Trophoblast cell (in vitro differentiated cells and primary cell): Measurements from ENCODE around the gene MAP1LC3B2.

Experiments
- DNase-seq, 2 donors: peaks; one replicate each; pipeline ENCODE4 v3.0.0-alpha.2; 2016
- H2AFZ ChIP-seq: 2 replicates; pipeline ENCODE4 v1.6.1; 2013; ENCODE audit warnings: low read length, moderate library complexity, mild to moderate bottlenecking; ENCODE audit not compliant: insufficient read depth, poor library complexity
- H2AK5ac ChIP-seq: 2 replicates; pipeline ENCODE4 v1.6.1; 2013; ENCODE audit warnings: mild to moderate bottlenecking, low read length
- H2BK120ac ChIP-seq: 2 replicates; pipeline ENCODE4 v1.6.1; 2013; ENCODE audit warnings: low read length, mild to moderate bottlenecking, moderate library complexity; ENCODE audit not compliant: insufficient read depth, poor library complexity
- H2BK12ac ChIP-seq: 2 replicates; pipeline ENCODE4 v1.6.1; 2013; ENCODE audit warnings: mild to moderate bottlenecking, low read length, moderate library complexity
- H2BK5ac ChIP-seq: 2 replicates; pipeline ENCODE4 v1.6.1; 2013; ENCODE audit warnings: low read length, low read depth, moderate library complexity, mild to moderate bottlenecking; ENCODE audit not compliant: poor library complexity
- H3K14ac ChIP-seq: 2 replicates; pipeline ENCODE4 v1.6.1; 2013; ENCODE audit warnings: mild to moderate bottlenecking, low read length
- H3K18ac ChIP-seq: 2 replicates; pipeline ENCODE4 v1.6.1; 2013; ENCODE audit warnings: mild to moderate bottlenecking, low read length
- H3K23ac ChIP-seq: 2 replicates; pipeline ENCODE4 v1.6.1; 2013; ENCODE audit warnings: low read length
- H3K27ac ChIP-seq: 2 replicates; pipeline ENCODE4 v1.5.1; 2013; ENCODE audit warnings: low read depth, mild to moderate bottlenecking, inconsistent platforms, low read length, moderate library complexity
- H3K27me3 ChIP-seq: 2 replicates; pipeline ENCODE4 v1.6.1; 2013; ENCODE audit warnings: inconsistent platforms, mild to moderate bottlenecking, low read length, moderate library complexity; ENCODE audit not compliant: insufficient read depth
- H3K36me3 ChIP-seq, 2 experiments: 1 replicate in 1 of 2; 2 replicates in 1 of 2; pipeline ENCODE4 v1.6.1; 2013; ENCODE audit warnings: low read length in 2 of 2, mild to moderate bottlenecking in 2 of 2, moderate library complexity in 1 of 2; ENCODE audit not compliant: insufficient read depth in 2 of 2, control insufficient read depth in 1 of 2
- H3K4ac ChIP-seq: 2 replicates; pipeline ENCODE4 v1.6.1; 2013; ENCODE audit warnings: low read depth, mild to moderate bottlenecking, low read length, moderate library complexity
- H3K4me1 ChIP-seq, 2 experiments: 1 replicate in 1 of 2; 2 replicates in 1 of 2; pipeline ENCODE4 v1.6.1; 2013; ENCODE audit warnings: low read length in 2 of 2, mild to moderate bottlenecking in 2 of 2, moderate library complexity in 1 of 2; ENCODE audit not compliant: insufficient read depth in 2 of 2, control insufficient read depth in 1 of 2
- H3K4me2 ChIP-seq: 2 replicates; pipeline ENCODE4 v1.6.1; 2013; ENCODE audit warnings: inconsistent platforms, mild to moderate bottlenecking, low read length, moderate library complexity
- H3K4me3 ChIP-seq: 2 replicates; pipeline ENCODE4 v1.5.1; 2013; ENCODE audit warnings: mild to moderate bottlenecking, low read depth, low read length, inconsistent platforms
- H3K79me1 ChIP-seq: one replicate; pipeline ENCODE4 v1.6.1; 2013; ENCODE audit warnings: low read length
- H3K79me2 ChIP-seq: 2 replicates; pipeline ENCODE4 v1.6.1; 2013; ENCODE audit warnings: low read length, mild to moderate bottlenecking; ENCODE audit not compliant: control insufficient read depth, insufficient read depth, poor library complexity
- H3K9ac ChIP-seq: 2 replicates; pipeline ENCODE4 v1.6.1; 2013; ENCODE audit warnings: mild to moderate bottlenecking, low read length
- H3K9me3 ChIP-seq: 2 replicates; pipeline ENCODE4 v1.6.1; 2013; ENCODE audit warnings: low read depth, mild to moderate bottlenecking, control low read depth, inconsistent platforms, low read length; ENCODE audit not compliant: insufficient read depth
- H4K12ac ChIP-seq: 2 replicates; pipeline ENCODE4 v1.6.1; 2013; ENCODE audit warnings: low read depth, mild to moderate bottlenecking, low read length, moderate library complexity
- H4K8ac ChIP-seq: 2 replicates; pipeline ENCODE4 v1.6.1; 2013; ENCODE audit warnings: low read depth, mild to moderate bottlenecking, low read length, moderate library complexity
- H4K91ac ChIP-seq: one replicate; pipeline ENCODE4 v1.6.1; 2013; ENCODE audit warnings: low read depth, mild to moderate bottlenecking, low read length, moderate library complexity
- WGBS: extraction: QIAGEN DNeasy Blood & Tissue Kit; methylation state at CpG from one replicate; pipeline ENCODE4 v1.1.7; 2013; ENCODE audit warnings: missing lambda C conversion rate; ENCODE audit not compliant: insufficient read length, insufficient coverage; ENCODE audit errors: extremely low coverage; 5-methylcytosine and 5-hydroxymethylcytosine counted together

MAP1LC3B2 gene

DNA sequence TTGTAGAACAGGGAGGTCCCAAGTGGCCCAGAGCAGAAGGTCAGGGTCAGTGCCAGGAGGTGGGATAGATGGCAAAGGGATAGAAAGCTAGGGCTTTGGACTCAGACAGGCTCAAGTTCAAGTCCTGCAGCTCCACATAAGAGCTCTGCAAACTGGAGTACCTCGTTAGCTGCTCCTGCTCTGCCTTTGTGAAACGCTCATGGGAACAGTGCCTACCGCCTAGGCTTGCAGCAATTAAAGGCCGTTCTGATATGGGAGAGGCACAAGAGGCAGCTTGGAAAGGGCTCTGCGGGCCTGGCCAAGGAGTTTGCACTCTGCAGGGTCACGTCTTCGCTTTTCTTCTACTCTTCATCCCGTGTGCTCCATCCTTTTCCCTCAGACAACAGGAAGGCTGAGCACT is 54.1 kb downstream of the MAP1LC3B2 start:
- H3K9ac ChIP-seq, result no peak overlapping the region
- no peaks in the 10 kb centered on the region for H3K79me1 ChIP-seq
- H2BK5ac ChIP-seq, result no peak overlapping the region
- H2BK120ac ChIP-seq, result no peak overlapping the region
- H3K79me2 ChIP-seq, result no peaks in the 10 kb centered on the region
- no peak overlapping the region for H3K23ac ChIP-seq
- DNase-seq, result no peak
- WGBS, result no CpG with 5 or more reads among the region's 8 CpGs
- no peak overlapping the region for H3K18ac ChIP-seq
- H4K91ac ChIP-seq, result no peak overlapping the region
- no peak overlapping the region for H3K27ac ChIP-seq
- no peak overlapping the region for H2BK12ac ChIP-seq
- H3K14ac ChIP-seq, result no peak overlapping the region
- no peak overlapping the region for H3K4me2 ChIP-seq
- H2AK5ac ChIP-seq, result no peak overlapping the region
- no peak overlapping the region for H2AFZ ChIP-seq
- no peak overlapping the region for H3K4me3 ChIP-seq
- no peaks in the 10 kb centered on the region for H3K27me3 ChIP-seq
- no peaks in the 10 kb centered on the region for H3K9me3 ChIP-seq
- no peak overlapping the region for H4K12ac ChIP-seq
- peaks cover 4 to 7% of the 10 kb centered on the region in 2 experiments for H3K4me1 ChIP-seq
- H4K8ac ChIP-seq, result no peak overlapping the region
- H3K4ac ChIP-seq, result no peak overlapping the region
- H3K36me3 ChIP-seq, result no peaks in the 10 kb centered on the region

GRCh38 chr12:116614194-116614915 is 55.2 kb downstream of the MAP1LC3B2 start:
- H4K8ac ChIP-seq, result no peak overlapping the region
- no peak overlapping the region for H3K4me2 ChIP-seq
- no peak overlapping the region for H3K14ac ChIP-seq
- H2BK12ac ChIP-seq, result no peak overlapping the region
- no peak overlapping the region for H2AK5ac ChIP-seq
- no peaks in the 10 kb centered on the region for H3K79me1 ChIP-seq
- no peak overlapping the region for H4K91ac ChIP-seq
- no peak overlapping the region for H3K4me3 ChIP-seq
- H2BK5ac ChIP-seq, result no peak overlapping the region
- H3K4me1 ChIP-seq, result peaks cover 4 to 8% of the 10 kb centered on the region in 2 experiments
- H3K27me3 ChIP-seq, result no peaks in the 10 kb centered on the region
- H4K12ac ChIP-seq, result no peak overlapping the region
- H3K23ac ChIP-seq, result no peak overlapping the region
- H2BK120ac ChIP-seq, result no peak overlapping the region
- no peak overlapping the region for H3K18ac ChIP-seq
- H3K4ac ChIP-seq, result no peak overlapping the region
- H3K9me3 ChIP-seq, result no peaks in the 10 kb centered on the region
- WGBS, result no CpG with 5 or more reads among the region's 11 CpGs
- H3K27ac ChIP-seq, result no peak overlapping the region
- no peak overlapping the region for H3K9ac ChIP-seq
- no peaks in the 10 kb centered on the region for H3K36me3 ChIP-seq
- H2AFZ ChIP-seq, result no peak overlapping the region
- no peaks in the 10 kb centered on the region for H3K79me2 ChIP-seq
- DNase-seq, result peak; percentile 58 to 74

DNA sequence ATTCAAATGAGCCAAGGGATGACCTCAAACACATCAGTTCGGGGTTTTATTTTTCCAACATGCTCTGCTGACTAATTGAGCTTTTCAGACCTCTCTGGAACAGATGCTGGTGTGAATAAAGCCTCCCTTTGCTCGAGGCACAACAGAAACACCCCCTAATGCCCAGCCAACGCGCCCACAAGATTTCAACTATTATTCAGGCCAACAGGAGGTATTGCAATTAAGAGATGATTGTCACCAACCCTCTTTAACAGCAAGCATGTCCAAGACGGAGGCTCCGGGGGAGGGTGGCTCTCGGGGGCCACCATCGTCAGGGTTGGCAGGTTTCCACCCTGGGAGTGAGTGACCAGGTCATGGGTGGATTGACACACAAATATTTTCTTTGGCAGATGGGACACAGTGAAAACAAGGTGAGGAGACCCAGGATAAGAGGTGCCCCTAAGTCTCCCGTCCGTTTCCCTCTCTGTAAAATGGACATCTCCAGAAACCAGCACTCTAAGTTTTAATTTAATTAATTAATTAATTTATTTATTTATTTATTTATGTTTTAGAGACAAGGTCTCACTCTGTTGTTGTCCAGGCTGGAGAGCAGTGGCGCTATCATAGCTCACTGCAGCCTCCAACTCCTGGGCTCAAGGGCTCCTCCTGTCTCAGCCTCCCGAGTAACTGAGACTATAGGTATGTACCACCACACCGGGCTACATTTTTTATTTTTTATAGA is 56.1 kb downstream of the MAP1LC3B2 start:
- no CpG with 5 or more reads among the region's 13 CpGs for WGBS
- H3K9me3 ChIP-seq, result no peaks in the 10 kb centered on the region
- H2BK120ac ChIP-seq, result no peak overlapping the region
- no peak overlapping the region for H3K4me3 ChIP-seq
- H3K14ac ChIP-seq, result no peak overlapping the region
- H2BK5ac ChIP-seq, result no peak overlapping the region
- no peak for DNase-seq
- H2AK5ac ChIP-seq, result no peak overlapping the region
- H3K27me3 ChIP-seq, result no peaks in the 10 kb centered on the region
- no peak overlapping the region for H3K23ac ChIP-seq
- H4K8ac ChIP-seq, result no peak overlapping the region
- H2AFZ ChIP-seq, result no peak overlapping the region
- no peaks in the 10 kb centered on the region for H3K79me1 ChIP-seq
- no peak overlapping the region for H3K4me2 ChIP-seq
- H3K4ac ChIP-seq, result no peak overlapping the region
- H3K27ac ChIP-seq, result no peak overlapping the region
- no peaks in the 10 kb centered on the region for H3K79me2 ChIP-seq
- H3K4me1 ChIP-seq, result peaks cover 0 to 10% of the 10 kb centered on the region in 2 experiments
- no peak overlapping the region for H4K12ac ChIP-seq
- no peak overlapping the region for H4K91ac ChIP-seq
- H2BK12ac ChIP-seq, result no peak overlapping the region
- H3K18ac ChIP-seq, result no peak overlapping the region
- no peaks in the 10 kb centered on the region for H3K36me3 ChIP-seq
- H3K9ac ChIP-seq, result no peak overlapping the region

DNA sequence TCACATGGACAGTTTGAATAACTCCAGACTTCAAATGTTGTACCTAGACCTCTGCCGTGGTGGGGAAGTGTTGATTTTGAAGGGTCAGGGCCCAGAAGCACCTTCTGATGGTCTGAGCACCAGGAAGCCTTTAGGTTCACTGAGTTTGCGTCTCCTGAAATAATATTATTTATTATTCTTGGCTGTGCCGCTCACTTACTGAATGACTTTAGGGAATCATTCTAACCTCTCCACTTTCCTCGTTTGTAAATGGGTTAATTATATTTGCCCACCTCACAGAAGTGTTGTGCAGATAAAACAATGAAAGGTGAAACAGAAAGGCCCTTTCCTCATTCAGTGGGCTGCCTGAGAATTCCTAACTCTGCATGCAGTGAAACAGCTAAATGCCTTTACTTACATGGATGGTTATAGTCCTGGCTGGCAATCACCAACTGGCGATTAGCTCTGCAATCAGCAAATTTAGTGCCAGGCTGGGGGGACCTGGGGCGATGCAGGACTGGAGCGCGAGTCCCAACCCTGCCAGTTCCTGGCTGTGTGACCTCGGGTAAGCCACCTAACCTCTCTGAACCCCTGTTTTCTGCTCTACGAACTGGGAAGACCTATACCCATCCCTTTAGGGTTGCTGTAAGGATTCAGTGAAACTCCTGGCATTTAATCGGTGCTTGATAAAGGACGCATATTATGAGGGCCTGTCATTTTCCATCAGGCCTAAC is 57.5 kb downstream of the MAP1LC3B2 start:
- Histone ChIP-seq H4K91ac (no peak overlapping the region), H3K4me3 (no peak overlapping the region), H3K79me2 (no peaks in the 10 kb centered on the region), H2AFZ (no peak overlapping the region), H3K36me3 (no peaks in the 10 kb centered on the region), H3K27ac (no peak overlapping the region), H3K4me1 (peaks cover 0 to 11% of the 10 kb centered on the region in 2 experiments), H3K27me3 (no peaks in the 10 kb centered on the region), H2AK5ac (no peak overlapping the region), H3K14ac (no peak overlapping the region), H4K12ac (no peak overlapping the region), H3K18ac (no peak overlapping the region), H2BK120ac (no peak overlapping the region), H3K4me2 (no peak overlapping the region), H2BK12ac (no peak overlapping the region), H3K9ac (no peak overlapping the region), H4K8ac (no peak overlapping the region), H3K79me1 (no peaks in the 10 kb centered on the region), H3K23ac (no peak overlapping the region), H3K9me3 (no peaks in the 10 kb centered on the region), H2BK5ac (no peak overlapping the region), H3K4ac (no peak overlapping the region)
- no peak for DNase-seq
- no CpG with 5 or more reads among the region's 12 CpGs for WGBS
